ENCODE results near the gene ECI1. TPM values are rescaled to one million over a fixed set of nuclear protein-coding genes. Genes with fewer than 3 reads are reported as not detected.

ECI1 gene
- total RNA-seq, 2 donors from 2014 or later, result 71.8 to 108 TPM

GRCh38 chr16:2190659-2191445 is 60.5 kb downstream of the ECI1 start:
- TF ChIP-seq, protein P1, sequence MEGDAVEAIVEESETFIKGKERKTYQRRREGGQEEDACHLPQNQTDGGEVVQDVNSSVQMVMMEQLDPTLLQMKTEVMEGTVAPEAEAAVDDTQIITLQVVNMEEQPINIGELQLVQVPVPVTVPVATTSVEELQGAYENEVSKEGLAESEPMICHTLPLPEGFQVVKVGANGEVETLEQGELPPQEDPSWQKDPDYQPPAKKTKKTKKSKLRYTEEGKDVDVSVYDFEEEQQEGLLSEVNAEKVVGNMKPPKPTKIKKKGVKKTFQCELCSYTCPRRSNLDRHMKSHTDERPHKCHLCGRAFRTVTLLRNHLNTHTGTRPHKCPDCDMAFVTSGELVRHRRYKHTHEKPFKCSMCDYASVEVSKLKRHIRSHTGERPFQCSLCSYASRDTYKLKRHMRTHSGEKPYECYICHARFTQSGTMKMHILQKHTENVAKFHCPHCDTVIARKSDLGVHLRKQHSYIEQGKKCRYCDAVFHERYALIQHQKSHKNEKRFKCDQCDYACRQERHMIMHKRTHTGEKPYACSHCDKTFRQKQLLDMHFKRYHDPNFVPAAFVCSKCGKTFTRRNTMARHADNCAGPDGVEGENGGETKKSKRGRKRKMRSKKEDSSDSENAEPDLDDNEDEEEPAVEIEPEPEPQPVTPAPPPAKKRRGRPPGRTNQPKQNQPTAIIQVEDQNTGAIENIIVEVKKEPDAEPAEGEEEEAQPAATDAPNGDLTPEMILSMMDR (IDR thresholded peaks at IDR 0.05), result no peak
- peak overlapping the region in 1 of 2 donors; percentile 28 for H3K27ac ChIP-seq
- DNase-seq (ENCODE audit: low spot score), result no peak

DNA sequence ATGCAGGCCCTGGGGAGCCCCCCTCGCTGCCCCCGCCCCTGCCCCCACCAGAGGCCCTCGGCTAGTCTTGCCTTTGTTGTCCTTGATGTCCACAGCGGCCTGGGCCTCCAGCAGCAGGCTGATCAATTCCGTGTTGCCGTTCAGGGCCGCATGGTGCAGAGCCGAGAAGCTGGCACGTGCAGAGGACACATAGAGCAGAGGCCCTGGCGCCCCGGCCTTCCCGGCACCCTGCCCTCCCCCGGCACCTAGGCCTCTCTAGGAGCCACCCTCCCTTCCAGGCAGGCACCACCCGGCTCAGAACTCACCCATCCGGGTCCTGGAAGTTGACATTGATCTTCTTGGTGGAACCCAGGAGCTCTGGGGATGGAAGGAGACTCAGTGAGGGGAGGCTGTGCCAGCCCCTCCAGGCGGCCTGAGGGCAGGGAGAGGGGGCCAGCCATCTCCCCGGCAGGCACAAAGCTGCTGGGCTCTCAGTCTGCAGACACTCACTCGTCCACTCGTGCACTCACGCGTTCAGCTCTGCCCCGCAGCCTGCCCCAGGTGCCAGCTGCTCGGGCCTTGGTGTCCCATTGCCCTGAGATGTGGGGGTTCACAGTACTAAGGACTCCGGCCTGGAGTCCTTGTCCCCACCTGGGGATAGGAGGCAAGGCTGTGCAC is 61.3 kb downstream of the ECI1 start:
- Histone ChIP-seq H3K9me3 (no peaks in the 10 kb centered on the region), H3K4me1 (peaks cover 0 to 8% of the 10 kb centered on the region in 2 donors), H3K27me3 (no peaks in the 10 kb centered on the region), H3K27ac (no peak overlapping the region), H3K4me3 (no peak overlapping the region), H3K36me3 (no peaks in the 10 kb centered on the region)
- no peak for DNase-seq (ENCODE audit: low spot score)
- TF ChIP-seq, protein P1 (IDR thresholded peaks at IDR 0.05), result no peak

More at GRCh38 chr16:2190659-2191445, 60.5 kb downstream of the ECI1 start:
- H3K4me3 ChIP-seq, result no peak overlapping the region
- H3K27me3 ChIP-seq, result peaks cover 0 to 6% of the 10 kb centered on the region in 2 donors
- no peaks in the 10 kb centered on the region for H3K9me3 ChIP-seq
- no peaks in the 10 kb centered on the region for H3K36me3 ChIP-seq
- peaks cover 0 to 15% of the 10 kb centered on the region in 2 donors for H3K4me1 ChIP-seq

MicroRNA genes within 50 kb of the gene (microRNA counts, 767-probe panel; counts per million panel counts)
- microRNA hsa-miR-940, result 0 to 31.0 counts per million in 2 donors

Small RNA genes lying within 50 kb of the gene (microRNA-seq; reads per million reads assigned to microRNA genes)
- gene MIR3677 (ENCODE audit: borderline number of aligned reads in 2 of 2, borderline replicate concordance in 1 of 2) (0 reads per million in 2 donors), gene MIR4717 (ENCODE audit: borderline number of aligned reads in 2 of 2, borderline replicate concordance in 1 of 2) (0 reads per million in 2 donors)

Other genes starting within 250 kb of the ECI1 start
- 10 to 100 TPM; 11.4 to 19.9 TPM for gene ZNF598, start 241.8 kb downstream of the ECI1 start, total RNA-seq
- gene NPW, start 231.8 kb downstream of the ECI1 start, total RNA-seq, result not detected
- 100 to 1,000 TPM; 187 to 213 TPM for gene NHERF2, start 224.7 kb downstream of the ECI1 start, total RNA-seq
- gene NTHL1, start 203.8 kb downstream of the ECI1 start, total RNA-seq, result 10 to 100 TPM; 10.3 to 17.7 TPM
- gene TSC2, start 203.6 kb downstream of the ECI1 start, total RNA-seq, result 10 to 100 TPM; 42.4 to 43.2 TPM
- gene PKD1, start 115.7 kb downstream of the ECI1 start, total RNA-seq, result 100 to 1,000 TPM; 218 to 276 TPM
- 1 to 10 TPM in 1 of 2 donors, under 1 TPM in 1; 0.31 to 1.4 TPM for gene RAB26, start 103.0 kb downstream of the ECI1 start, total RNA-seq
- 10 to 100 TPM; 16.1 to 27.0 TPM for gene TRAF7, start 95.8 kb downstream of the ECI1 start, total RNA-seq
- 1 to 10 TPM; 3.5 to 4.3 TPM for gene CASKIN1, start 55.0 kb downstream of the ECI1 start, total RNA-seq
- gene MLST8, start 46.1 kb downstream of the ECI1 start, total RNA-seq, result 10 to 100 TPM; 35.6 to 45.0 TPM
- gene BRICD5, start 40.7 kb downstream of the ECI1 start, total RNA-seq, result 1 to 10 TPM; 1.2 to 1.6 TPM
- gene PGP, start 36.7 kb downstream of the ECI1 start, total RNA-seq, result 10 to 100 TPM; 15.5 to 17.7 TPM
- gene E4F1, start 28.0 kb downstream of the ECI1 start, total RNA-seq, result 10 to 100 TPM; 10.0 to 16.7 TPM
- under 1 TPM in 1 of 2 donors, not detected in 1; 0.83 TPM for gene DNASE1L2, start 15.1 kb downstream of the ECI1 start, total RNA-seq
- 100 to 1,000 TPM in 1 of 2 donors, 10 to 100 TPM in 1; 93.6 to 124 TPM for gene RNPS1, start 16.5 kb upstream of the ECI1 start, total RNA-seq
- 10 to 100 TPM in 1 of 2 donors, 1 to 10 TPM in 1; 7.5 to 10.1 TPM for gene ABCA3, start 89.1 kb upstream of the ECI1 start, total RNA-seq
- 1 to 10 TPM; 1.4 to 1.7 TPM for gene CCNF, start 177.9 kb upstream of the ECI1 start, total RNA-seq
- gene TEDC2, start 208.5 kb upstream of the ECI1 start, total RNA-seq, result 1 to 10 TPM in 1 of 2 donors, under 1 TPM in 1; 0.63 to 4.1 TPM
- gene NTN3, start 219.7 kb upstream of the ECI1 start, total RNA-seq, result under 1 TPM; 0.22 to 0.51 TPM
- gene TBC1D24, start 223.5 kb upstream of the ECI1 start, total RNA-seq, result 10 to 100 TPM in 1 of 2 donors, 1 to 10 TPM in 1; 9.6 to 10.5 TPM

Measured in right atrium auricular region (tissue), 2 donors.